Inflammatory macrophage treated with lipopolysaccharide for 4 hours (primary cell): ENCODE data around the gene LGALS1.
"Not testable (repeated sequence)": the region's sequence is repeated elsewhere in the genome, so short reads cannot be mapped to it uniquely, and the experiment has no call there.

ENCODE experiments used
- DNase-seq: peaks from one replicate; pipeline ENCODE4 v3.0.0-alpha.2; 2020

The LGALS1 gene

DNA sequence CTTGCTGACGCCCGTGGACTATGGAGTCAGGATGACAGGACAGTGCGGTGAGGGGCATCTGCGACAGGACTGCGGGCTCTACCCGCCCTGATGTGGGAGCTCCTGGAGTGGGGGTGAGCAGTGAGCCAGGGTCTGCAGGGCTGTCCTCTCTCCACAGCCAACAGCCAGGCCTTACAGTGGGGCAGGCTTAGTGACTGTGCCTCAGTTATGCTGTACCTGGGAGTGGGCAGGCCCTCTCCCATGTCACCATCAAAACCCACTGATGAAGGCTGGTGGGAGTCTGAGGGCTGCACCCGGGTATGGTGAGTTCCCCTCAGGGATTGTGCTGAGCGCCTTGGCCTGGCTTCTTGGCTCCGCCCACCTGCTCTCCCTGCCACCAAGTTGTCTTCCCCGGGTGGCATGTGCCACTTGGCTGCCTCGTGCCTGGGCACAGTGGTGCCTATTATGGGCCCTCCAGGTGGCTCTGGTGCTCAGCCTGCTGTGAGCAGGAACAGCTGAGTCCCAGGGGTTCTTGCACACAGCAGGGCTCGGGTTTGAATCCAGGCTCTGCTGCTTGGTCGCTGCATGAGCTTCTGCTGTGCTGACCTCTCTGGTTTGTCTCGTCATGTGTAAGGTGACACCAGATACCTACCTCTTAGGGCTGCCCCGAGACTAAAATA is 17.3 kb downstream of the LGALS1 start:
- no peak for DNase-seq

DNA sequence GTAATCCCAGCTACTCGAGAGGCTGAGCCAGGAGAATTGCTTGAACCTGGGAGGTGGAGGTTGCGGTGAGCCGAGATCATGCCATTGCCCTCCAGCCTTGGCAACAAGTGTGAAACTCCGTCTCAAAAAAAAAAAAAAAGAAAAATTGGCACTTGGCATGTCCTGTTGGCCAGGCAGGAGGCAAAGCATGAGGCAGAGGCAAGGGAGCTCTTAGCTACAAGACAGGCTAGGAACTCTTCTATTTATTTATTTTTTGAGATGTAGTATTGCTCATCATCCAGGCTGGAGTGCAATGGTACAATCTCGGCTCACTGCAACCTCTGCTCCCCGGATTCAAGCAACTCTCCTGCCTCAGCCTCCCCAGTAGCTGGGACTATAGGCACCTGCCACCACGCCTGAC is 18.7 kb downstream of the LGALS1 start:
- DNase-seq, result not testable (repeated sequence)

DNA sequence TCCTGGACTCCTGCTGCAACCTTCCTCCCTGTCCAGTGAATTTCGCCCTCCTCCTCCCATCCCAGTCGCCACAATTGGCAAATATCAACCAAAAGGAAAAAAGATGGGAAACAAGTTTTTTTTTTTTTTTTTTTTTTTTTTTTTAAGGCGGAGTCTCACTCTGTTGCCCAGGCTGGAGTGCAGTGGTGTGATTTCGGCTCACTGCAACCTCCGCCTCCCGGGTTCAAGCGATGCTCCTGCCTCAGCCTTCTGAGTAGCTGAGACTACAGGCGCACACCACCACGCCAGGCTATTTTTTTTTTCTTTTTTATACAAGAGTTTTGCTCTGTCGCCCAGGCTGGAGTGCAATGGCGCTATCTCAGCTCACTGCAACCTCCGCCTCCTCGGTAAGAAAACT is 20.8 kb downstream of the LGALS1 start:
- DNase-seq, result not testable (repeated sequence)

DNA sequence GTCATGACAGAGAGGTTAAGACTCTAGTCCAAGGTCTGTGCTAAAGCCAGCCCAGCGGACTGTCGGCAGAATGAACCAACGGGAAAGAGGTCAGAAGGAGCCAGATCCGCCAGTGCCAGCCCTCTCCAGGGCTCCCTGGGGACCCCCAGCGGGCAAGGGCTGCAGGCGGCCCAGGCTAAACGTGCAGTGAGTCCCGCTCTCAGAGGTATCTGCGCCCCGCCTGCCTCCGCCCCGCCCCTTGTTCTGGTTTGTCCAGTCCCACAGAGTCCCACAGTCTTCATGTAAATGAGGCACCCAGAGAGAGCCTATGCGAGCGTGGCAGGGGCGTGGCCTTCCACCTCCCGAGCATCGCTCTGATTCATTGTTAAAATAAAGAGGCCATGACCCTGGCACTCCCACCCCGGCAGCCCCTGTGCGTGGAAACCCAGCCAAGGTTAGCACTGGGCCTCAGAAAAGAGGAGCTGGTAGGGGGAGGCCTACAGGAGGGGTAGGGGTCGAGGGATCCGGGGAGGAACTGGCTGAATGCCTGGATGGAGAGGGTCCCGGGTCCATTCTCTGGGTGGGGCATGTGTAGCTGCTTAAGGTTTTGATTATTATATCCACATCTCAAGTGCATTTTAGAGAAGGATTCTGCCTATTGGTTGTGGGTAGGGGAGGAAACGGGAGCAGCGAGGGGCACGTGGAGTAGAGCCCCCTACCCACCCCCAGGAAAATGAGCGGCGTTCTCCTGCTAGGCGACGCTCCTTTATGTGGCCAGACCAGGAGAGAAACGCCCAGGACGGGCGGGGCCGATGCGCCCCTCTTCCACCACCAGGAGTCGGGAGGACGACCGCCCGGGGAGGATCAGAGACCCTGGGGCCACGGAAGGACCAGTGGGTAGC is 21.5 kb downstream of the LGALS1 start, which contains the start of gene TRIOBP:
Gene TRIOBP, plus strand, starts transcription at position 392 of the 881 bp plus-strand sequence. CDS start 4,318 bp downstream, outside the sequence.
- peak; percentile 88 for DNase-seq

DNA sequence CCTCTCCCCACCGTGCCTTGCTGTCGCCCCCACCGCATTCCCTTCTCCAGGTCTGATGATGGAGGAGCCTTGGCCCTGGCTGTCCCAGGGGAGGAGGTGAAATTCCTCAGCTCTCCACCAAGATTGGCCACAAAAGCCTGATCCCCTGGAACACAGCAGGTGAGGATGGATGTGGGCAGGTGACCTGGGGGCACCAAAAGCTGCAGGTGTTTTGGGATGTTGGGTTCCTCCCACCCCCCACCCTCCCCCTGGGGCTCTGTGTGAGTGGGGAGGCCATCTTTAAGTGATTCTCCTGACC is 22.1 kb downstream of the LGALS1 start:
- no peak for DNase-seq

DNA sequence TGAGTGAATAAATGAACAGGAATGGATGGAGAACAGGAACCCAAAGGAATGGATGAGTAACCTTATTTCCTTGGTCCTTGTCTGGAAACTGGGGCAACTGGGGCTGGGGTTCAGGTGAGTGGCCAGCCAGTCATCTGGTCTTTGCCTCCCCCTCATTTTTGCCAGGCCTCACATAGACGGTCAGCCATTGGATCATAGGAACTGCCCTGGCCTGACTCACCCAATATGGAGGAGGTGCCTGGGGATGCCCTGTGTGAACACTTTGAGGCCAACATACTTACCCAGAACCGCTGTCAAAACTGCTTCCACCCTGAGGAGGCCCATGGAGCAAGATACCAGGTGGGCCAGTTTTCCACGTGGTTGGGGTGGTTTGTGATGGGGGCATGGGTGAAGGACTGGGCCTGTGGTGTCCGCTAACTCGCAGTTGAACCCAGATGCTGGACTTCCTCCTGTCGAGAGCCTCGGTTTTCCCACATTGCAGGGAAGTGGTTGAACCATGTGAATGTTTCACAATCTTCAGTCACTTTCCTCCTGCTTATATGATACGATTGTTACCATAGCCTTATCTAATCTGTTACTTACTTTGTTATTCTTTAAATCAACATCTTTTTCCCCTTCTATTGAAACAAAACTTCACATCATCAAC is 25.8 kb downstream of the LGALS1 start:
- DNase-seq, result peak; percentile 86

DNA sequence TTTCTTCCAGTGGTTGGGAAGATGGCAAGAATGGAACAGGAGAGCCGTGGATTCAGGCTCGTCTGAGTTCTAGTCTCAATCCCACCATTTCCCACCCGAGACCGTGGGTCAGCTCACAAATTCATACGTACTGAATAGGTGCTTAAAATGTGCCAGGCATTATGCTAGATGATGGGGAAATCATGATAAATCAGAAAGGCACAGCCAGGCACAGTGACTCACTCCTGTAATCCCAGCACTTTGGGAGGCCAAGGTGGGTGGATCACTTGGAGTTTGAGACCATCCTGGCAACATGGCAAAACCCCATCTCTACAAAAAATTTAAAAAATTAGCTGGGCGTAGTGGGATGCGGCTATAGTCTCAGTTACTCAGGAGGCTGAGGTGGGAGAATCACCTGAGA is 28.5 kb downstream of the LGALS1 start:
- no peak for DNase-seq

DNA sequence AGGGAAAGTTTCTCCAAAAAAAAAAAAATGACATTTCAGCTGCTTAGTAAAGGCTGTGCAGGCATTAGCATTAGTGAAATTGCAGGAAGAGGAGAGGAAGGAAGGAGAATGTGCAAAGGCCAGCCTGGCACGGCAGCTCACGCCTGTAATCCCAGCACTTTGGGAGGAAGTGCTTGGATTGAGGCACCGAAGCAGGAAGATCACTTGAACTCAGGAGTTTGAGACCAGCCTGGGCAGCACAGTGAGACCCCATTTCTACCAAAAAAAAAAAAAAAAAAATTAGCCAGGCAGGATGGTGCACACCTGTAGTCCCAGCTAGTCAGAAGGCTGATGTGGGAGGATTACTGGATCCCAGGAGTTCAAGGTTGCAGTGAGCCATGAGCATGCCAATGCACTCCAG is 29.2 kb downstream of the LGALS1 start:
- DNase-seq, result no peak

DNA sequence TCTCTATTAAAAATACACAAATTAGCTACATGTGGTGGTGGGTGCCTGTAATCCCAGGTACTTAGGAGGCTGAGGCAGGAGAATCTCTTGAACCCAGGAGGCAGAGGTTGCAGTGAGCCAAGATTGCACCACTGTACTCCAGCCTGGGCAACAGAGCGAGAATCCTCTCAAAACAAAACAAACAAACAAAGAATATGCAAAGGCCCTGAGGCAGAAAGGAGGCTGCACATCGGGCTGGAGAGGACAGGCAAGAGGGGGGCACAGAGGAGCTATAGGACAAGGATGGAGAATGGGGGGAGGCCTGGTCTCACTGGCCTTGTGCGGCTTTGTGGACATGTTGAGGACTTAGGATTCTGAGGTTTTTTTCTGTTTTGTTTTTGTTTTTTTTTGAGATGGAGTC is 29.8 kb downstream of the LGALS1 start:
- no peak for DNase-seq

DNA sequence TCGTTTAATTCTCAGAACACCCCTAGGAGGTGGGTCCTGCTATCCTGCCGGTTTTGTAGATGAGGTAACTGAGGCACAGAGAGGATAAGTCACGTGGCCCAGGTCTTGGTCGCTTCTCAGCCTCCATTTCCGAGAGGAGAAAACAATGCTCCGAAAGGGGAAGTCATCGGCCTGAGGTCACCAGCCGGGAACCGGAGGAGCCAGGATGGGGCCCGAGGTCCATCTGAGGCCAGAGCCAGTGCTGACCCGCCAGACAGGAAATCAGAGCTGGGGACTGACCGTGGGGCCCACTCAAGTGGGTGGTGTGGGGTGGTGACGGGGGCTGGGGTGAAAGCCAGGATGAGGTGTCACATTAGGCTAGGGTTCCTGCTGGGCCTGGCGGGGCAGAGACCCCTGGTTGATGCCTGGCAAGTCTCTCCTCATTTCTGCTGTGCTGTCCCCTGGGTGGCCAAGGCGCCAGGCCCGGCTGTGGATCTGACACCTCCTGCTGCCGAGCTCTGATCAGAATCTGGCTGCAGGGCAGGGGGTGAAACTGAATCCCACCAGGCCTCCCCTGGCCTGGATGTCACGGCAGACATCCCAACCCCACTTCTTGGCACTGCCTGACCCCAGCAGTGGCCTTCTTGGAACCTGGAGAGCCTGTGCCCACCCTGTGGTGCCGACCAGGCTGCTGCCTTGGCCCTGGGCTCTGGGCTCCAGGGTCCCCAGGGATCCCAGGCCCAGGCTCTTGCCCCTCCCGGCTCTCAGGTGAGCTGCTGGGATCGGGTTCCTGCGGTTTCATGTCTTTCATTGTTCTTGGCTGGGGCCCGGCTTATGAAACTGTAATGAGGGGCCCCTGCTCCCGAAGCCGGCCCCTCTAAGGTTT is 33.4 kb downstream of the LGALS1 start:
- peak; percentile 55 for DNase-seq

DNA sequence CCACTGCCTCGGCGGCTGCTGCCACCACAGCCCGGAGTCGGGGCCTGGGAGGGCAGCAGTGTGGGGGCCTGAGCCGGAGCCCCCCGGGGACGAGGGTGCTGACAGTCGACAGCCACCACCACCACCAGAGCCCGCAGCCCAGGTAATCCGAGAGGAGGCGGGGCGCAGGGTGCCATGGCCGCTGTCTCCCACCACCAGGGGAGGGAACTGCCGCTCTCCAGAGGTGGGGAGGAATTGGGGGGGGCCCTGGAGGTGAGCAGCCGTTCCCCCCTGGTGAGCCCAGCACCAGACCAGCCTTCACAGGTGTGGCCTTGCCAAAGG is 34.0 kb downstream of the LGALS1 start:
- DNase-seq, result no peak

DNA sequence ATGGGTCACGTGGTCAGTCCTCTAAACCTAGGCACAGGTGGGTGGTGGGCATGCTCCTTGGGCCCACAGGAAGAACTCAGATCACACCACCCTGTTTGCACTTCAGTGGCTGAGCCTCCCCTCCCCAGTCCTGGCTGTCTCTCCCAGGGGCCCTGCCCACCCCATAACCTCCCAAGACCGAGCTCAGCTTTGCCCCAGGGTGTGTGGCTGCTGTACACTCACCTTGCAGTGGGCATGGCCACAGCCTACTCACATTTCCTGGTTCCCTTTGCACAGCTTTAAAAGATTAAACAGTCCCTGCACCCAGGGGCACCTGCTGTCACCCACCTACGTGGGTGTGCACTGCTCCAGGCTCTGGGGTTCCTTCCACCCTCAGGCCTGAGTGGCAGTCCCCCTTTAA is 35.2 kb downstream of the LGALS1 start:
- DNase-seq, result no peak

DNA sequence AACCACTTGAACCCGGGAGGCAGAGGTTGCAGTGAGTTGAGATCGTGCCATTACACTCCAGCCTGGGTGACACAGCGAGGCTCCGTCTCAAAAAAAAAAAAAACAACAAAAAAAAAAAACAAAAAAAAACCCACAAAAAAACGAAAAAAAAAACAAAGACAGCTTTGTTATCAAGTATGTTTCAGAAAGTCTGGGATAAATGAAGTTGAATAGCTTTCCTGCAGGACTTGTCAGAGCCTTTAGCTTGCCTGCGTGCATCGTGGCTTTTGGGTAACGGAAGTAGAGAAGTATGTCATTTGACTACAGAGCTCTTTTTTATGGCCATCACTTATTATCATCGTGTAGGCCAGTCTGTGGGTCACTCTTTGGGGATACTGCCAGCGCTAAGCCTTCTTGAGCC is 36.1 kb downstream of the LGALS1 start:
- DNase-seq, result no peak

DNA sequence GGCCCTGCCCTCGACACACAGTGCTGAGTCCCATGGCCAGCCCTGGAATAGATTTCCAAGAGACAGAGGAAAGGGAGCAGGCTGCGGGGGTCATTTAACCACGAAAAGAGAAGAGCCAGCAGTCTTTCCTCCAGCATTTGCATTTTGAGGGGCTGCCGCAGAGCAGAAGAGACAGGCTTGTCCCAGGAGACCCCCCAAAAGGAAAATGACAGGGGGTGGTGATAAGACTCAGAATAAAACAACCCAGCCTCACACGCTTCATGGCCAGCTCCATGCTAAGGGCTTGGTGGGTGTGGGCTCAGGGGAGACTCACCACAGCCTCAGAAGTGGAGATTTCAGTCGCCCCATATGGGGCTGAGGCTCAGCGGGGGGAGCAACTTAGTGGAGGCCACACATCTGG is 38.3 kb downstream of the LGALS1 start:
- no peak for DNase-seq

DNA sequence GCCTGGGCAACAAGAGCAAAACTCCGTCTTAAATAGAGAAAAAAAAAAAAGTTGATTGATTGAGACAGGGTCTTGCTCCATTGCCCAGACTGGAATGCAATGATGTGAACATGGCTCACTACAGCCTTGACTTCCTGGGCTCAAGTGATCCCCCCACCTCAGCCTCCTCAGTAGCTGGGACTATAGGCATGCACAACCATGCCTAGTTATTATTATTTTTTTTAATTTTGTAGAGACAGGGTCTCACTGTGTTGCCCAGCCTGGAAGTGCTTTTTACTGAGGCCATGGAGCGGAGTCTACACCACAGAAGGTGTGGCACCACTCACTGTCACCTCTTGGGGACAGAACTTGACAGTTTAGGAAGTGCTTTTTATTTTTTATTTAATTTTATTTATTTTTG is 39.2 kb downstream of the LGALS1 start:
- DNase-seq, result no peak

DNA sequence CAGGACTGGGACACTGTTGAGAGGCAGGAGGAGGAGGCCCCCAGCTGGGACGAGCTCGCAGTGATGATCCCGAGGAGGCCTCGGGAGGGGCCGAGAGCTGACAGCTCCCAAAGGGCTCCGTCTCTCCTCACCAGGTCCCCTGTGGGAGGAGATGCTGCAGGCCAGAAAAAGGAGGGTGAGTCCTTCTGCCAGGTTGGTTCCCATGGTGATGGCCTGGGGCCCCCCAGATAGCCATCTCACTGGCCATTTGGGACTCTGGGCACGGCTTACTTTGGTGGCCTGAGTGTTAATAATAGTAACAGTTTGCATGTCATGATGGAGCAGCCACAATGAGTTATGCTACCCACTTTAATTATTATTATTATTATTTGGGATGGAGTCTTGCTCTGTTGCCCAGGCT is 40.3 kb downstream of the LGALS1 start:
- DNase-seq, result no peak

DNA sequence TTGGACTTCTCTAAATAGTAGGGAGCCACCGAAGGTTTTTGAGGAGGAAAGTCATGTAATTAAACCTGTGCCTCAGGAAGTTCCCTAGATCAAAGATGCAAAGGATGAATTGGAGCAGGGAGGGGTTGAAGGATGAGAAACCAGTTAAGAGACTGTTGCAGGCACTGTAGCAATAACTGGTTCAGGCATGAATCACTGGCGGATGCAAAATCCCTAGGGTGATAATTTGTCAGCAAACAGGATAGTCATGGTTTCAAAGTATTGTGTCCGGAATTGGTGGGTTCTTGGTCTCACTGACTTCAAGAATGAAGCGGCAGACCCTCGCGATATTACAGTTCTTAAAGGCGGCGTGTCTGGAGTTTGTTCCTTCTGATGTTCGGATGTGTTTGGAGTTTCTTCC is 41.3 kb downstream of the LGALS1 start:
- DNase-seq, result no peak

DNA sequence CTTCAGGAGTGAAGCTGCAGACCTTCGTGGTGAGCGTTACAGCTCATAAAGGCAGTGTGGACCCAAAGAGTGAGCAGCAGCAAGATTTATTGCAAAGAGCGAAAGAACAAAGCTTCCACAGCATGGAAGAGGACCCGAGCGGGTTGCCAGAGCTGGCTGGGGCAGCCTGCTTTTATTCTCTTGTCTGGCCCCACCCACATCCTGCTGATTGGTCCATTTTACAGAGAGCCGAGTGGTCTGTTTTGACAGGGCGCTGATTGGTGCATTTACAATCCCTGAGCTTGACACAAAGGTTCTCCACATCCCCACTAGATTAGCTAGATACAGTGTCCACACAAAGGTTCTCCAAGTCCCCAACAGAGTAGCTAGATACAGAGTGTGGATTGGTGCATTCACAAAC is 41.8 kb downstream of the LGALS1 start:
- not testable (repeated sequence) for DNase-seq

DNA sequence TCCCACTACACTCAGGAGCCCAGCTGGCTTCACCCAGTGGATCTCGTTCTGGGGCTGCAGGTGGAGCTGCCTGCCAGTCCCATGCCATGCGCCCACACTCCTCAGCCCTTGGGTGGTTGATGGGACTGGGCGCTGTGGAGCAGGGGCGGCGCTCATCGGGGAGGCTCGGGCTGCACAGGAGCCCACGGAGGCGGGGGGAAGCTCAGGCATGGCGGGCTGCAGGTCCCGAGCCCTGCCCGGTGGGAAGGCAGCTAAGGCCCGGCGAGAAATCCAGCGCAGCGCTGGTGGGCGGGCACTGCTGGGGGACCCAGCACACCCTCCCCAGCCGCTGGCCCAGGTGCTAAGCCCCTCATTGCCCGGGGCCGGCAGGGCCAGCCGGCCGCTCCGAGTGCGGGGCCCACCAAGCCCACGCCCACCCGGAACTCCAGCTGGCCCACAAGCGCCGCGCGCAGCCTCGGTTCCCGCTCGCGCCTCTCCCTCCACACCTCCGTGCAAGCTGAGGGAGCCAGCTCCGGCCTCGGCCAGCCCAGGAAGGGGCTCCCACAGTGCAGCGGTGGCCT is 42.4 kb downstream of the LGALS1 start:
- DNase-seq, result not testable (repeated sequence)

DNA sequence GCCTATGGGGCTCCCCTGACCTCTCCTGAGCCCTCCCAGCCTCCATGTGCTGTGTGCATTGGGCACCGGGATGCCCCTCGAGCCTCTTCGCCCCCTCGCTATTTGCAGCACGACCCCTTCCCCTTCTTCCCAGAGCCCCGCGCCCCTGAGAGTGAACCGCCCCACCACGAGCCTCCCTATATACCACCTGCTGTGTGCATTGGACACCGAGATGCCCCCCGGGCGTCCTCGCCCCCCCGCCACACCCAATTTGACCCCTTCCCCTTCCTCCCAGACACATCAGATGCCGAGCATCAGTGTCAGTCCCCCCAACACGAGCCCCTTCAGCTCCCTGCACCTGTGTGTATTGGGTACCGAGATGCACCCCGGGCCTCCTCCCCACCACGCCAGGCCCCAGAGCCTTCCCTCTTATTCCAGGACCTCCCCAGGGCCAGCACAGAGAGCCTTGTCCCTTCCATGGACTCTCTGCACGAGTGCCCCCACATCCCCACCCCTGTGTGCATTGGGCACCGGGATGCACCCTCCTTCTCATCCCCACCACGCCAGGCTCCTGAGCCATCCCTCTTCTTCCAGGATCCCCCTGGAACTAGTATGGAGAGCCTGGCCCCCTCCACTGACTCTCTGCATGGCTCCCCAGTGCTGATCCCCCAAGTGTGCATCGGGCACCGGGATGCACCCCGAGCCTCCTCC is 50.3 kb downstream of the LGALS1 start:
- no peak for DNase-seq

DNA sequence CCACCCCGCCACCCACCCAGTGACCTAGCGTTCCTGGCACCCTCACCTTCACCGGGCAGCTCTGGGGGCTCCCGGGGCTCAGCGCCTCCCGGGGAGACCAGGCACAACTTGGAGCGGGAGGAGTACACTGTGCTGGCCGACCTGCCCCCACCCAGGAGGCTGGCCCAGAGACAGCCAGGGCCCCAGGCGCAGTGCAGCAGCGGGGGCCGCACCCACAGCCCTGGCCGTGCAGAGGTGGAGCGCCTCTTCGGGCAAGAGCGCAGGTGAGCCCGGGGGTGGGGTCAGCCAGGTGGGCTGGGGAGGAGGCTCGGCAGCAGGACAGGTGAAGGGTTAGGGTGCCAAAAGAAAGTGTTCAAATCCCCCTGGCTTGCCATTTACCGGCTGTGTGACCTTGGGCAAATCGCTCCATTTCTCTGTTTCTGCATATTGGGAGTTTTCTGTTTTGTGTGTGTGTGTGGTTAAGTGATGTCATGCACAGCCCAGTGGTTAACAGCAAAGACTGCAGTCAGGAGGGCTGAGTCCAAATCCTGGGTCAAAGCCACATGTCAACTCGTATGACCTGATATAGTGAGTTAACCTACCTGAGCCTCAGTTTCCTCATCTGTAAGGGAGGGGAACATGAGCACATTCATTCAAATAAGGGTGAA is 50.9 kb downstream of the LGALS1 start:
- peak; percentile 64 for DNase-seq

DNA sequence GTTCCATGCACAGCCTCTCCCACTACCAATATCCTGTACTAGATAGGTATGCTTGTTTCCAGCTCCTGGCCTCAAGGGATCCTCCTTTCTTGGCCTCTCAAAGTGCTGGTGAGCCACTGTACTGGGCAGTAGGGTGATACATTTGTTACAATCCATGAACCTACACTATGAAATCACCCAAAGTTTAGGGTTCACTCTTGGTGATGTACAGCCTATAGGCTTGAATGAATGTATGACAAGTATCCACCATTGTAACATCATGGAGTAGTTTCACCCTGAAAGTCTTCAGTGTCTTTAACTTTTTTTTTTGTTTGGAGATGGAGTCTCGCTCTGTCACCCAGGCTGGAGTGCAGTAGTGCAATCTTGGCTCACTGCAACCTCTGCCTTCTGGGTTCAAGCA is 53.2 kb downstream of the LGALS1 start:
- DNase-seq, result no peak
